ENCODE measurements around the gene ZSWIM5. TPM values are rescaled to one million over a fixed set of nuclear protein-coding genes. Genes with fewer than 3 reads are reported as not detected.

Gene ZSWIM5
- total and polyA plus RNA-seq, 2 of the 8 experiments (the other 6 are each of a cell fraction or from before 2014, with no cell fraction given) = 2.5 to 3.9 TPM

DNA sequence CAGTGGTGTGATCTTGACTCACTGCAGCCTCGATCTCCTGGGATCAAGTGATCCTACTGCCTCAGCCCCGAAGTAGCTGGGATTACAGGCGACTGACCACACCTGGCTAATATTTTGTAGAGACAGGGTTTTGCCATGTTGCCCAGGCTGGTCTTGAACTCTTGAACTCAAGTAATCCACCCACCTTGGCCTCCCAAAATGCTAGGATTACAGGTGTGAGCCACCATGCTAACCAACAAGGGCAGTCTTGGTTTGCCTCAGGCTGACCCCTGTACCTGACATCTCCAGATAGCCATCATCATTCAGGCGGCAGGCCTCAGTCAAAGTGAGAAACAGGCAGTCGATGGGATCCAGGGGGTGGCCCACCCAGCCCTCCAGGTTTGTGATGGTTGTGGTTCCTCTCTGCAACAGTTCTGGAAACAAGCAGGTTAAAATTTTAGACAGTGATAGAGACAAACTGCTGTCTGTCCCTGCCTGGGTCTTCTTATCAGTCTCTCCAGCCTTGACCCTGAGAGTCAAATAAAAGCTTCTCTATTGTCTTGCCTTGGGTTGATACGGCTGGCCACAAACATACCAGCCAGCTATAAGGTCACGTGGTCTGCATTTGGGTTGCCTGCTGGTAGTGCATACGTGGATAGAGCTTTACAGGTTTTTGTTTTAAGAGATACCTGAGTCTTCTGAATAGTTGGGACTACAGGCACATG, 167.6 kb downstream of the ZSWIM5 start:
- ChIA-PET POLR2A (ENCODE audit: partially characterized antibody) (no interaction called here), CTCF (ENCODE audit: partially characterized antibody) (no interaction called here)
- no peak for FAIRE-seq

More for the DNA sequence above, 167.6 kb downstream of the ZSWIM5 start:
- H3K79me2 ChIP-seq (ENCODE audit: control insufficient read depth in 1 of 2, insufficient read depth in 2 of 2, low read length in 2 of 2) = no peaks in the 10 kb centered on the region
- H3K4me1 ChIP-seq (replicated peaks in 1 of 4; ENCODE audit: control insufficient read depth in 3 of 4, insufficient read depth in 4 of 4, low read length in 3 of 4) = peaks cover 0 to 3% (median 0%) of the 10 kb centered on the region in 4 experiments; a peak in 1 of 7 replicates
- H2BK12ac ChIP-seq (ENCODE audit: low read depth, low read length) = no peak overlapping the region
- H4K91ac ChIP-seq (replicated peaks; ENCODE audit: insufficient read length, low read length) = no peak overlapping the region
- H3K4me2 ChIP-seq (ENCODE audit: insufficient read depth in 1 of 2, low read depth in 2 of 2, low read length in 2 of 2) = no peak overlapping the region
- no peaks in the 10 kb centered on the region for H3K79me1 ChIP-seq (ENCODE audit: low read depth, low read length)
- WGBS, 2 experiments (ENCODE audit: extremely low coverage in 1 of 2, insufficient coverage in 1 of 2, insufficient read length in 1 of 2, insufficient replicate concordance in 2 of 2, low coverage in 1 of 2, low lambda C conversion rate in 2 of 2, missing lambda C conversion rate in 1 of 2) = 90% methylated on average over 8 of the region's 8 CpGs; no CpG with 5 or more reads in 1 of the 2 experiments
- H3K4ac ChIP-seq (replicated peaks; ENCODE audit: insufficient read length, low read depth, low read length) = no peak overlapping the region
- H3K4me3 ChIP-seq (ENCODE audit: extremely low read depth in 1 of 4, insufficient read depth in 2 of 4, low read depth in 3 of 4, low read length in 4 of 4) = no peak overlapping the region
- no peaks in the 10 kb centered on the region for H4K20me1 ChIP-seq (replicated peaks in 1 of 2; ENCODE audit: control insufficient read depth in 1 of 2, insufficient read depth in 2 of 2, low read length in 2 of 2)
- no peak overlapping the region for H3K9ac ChIP-seq (replicated peaks in 1 of 4; ENCODE audit: extremely low read depth in 1 of 4, low read depth in 3 of 4, low read length in 3 of 4)
- no peak overlapping the region for H2BK15ac ChIP-seq (ENCODE audit: low read length)
- H2AK5ac ChIP-seq (ENCODE audit: low read depth, low read length) = no peak overlapping the region
- no peak overlapping the region for H2BK20ac ChIP-seq (ENCODE audit: low read length)
- no peak overlapping the region for H4K5ac ChIP-seq (ENCODE audit: insufficient read length, low read depth, low read length)
- no peak overlapping the region for H2AFZ ChIP-seq (ENCODE audit: low read length)
- H3K27me3 ChIP-seq (replicated peaks in 1 of 4; ENCODE audit: control insufficient read depth in 3 of 4, extremely low read depth in 1 of 4, insufficient read depth in 3 of 4, low read length in 3 of 4) = no peaks in the 10 kb centered on the region
- no peak overlapping the region for H3K56ac ChIP-seq (replicated peaks; ENCODE audit: insufficient read length, low read depth, low read length)
- H3K36me3 ChIP-seq (ENCODE audit: control insufficient read depth in 2 of 4, insufficient read depth in 4 of 4, low read length in 3 of 4) = no peaks in the 10 kb centered on the region
- no peaks in the 10 kb centered on the region for H3K23me2 ChIP-seq (ENCODE audit: low read depth, low read length)
- H3K18ac ChIP-seq (ENCODE audit: extremely low read depth, low read length) = no peak overlapping the region
- no peak overlapping the region for H2BK120ac ChIP-seq (replicated peaks; ENCODE audit: low read depth, low read length)
- DNase-seq (ENCODE audit: low read depth in 1 of 2, low spot score in 2 of 2) = no peak
- H2BK5ac ChIP-seq (ENCODE audit: low read depth, low read length) = no peak overlapping the region
- H3K23ac ChIP-seq (ENCODE audit: insufficient read length) = no peak overlapping the region
- no peak overlapping the region for H3K27ac ChIP-seq (ENCODE audit: low read depth, low read length)
- no peak overlapping the region for H4K8ac ChIP-seq (ENCODE audit: extremely low read depth, insufficient read depth, low read length)
- no peaks in the 10 kb centered on the region for H3K9me3 ChIP-seq (ENCODE audit: insufficient read depth in 2 of 2, low read depth in 1 of 2, low read length in 1 of 2)
- no peak overlapping the region for H3K14ac ChIP-seq (ENCODE audit: insufficient read length)
- TF ChIP-seq HDAC6 (IDR thresholded peaks at IDR 0.05; ENCODE audit: low read depth, low read length) (no peak), SIRT6 (IDR thresholded peaks at IDR 0.05; ENCODE audit: low read length) (no peak), SRF (IDR thresholded peaks at IDR 0.05; ENCODE audit: low read depth, low read length) (no peak), USF2 (IDR thresholded peaks at IDR 0.05; ENCODE audit: low read length) (no peak), SAP30 (IDR thresholded peaks at IDR 0.05; ENCODE audit: insufficient read depth, insufficient replicate concordance, low read length) (no peak)
